GM18873 (cell line): ENCODE results near the gene AK1.

Experiments used
- ATAC-seq: cut with Tn5 transposase; IDR thresholded peaks from one replicate; pipeline ENCODE4 v1.9.1; 2021; ENCODE audit warnings: mild to moderate bottlenecking, moderate library complexity, moderate number of reproducible peaks; ENCODE audit not compliant: unreplicated experiment, low FRiP score

The AK1 gene

GRCh38 chr9:127909839-127910273, 32.4 kb upstream of the AK1 start:
- ATAC-seq = no peak

GRCh38 chr9:127908660-127908926, 31.1 kb upstream of the AK1 start:
- no peak for ATAC-seq

- no peak for ATAC-seq
Measured at GRCh38 chr9:127907867-127908659, 30.6 kb upstream of the AK1 start.

GRCh38 chr9:127905788-127906191, 28.3 kb upstream of the AK1 start:
- ATAC-seq = no peak

GRCh38 chr9:127905004-127905728, 27.7 kb upstream of the AK1 start:
- no peak for ATAC-seq

GRCh38 chr9:127904561-127905003, 27.1 kb upstream of the AK1 start:
- no peak for ATAC-seq

- no peak for ATAC-seq
Measured at GRCh38 chr9:127903557-127904475, 26.3 kb upstream of the AK1 start.

- ATAC-seq = no peak
Measured at GRCh38 chr9:127899128-127899943, 21.9 kb upstream of the AK1 start, which contains the start of gene ST6GALNAC6. Gene ST6GALNAC6 (minus strand): TSS chr9:127899603. CDS start chr9:127897981, 1,622 bp downstream.

GRCh38 chr9:127898433-127899127, 21.1 kb upstream of the AK1 start:
- ATAC-seq = no peak

- ATAC-seq = no peak
Measured at GRCh38 chr9:127897193-127897692, 19.8 kb upstream of the AK1 start.

- ATAC-seq = no peak
Measured at GRCh38 chr9:127896395-127897192, 19.1 kb upstream of the AK1 start.

GRCh38 chr9:127895811-127896210, 18.3 kb upstream of the AK1 start:
- ATAC-seq = no peak

- ATAC-seq = no peak
Measured at GRCh38 chr9:127893392-127893791, 15.9 kb upstream of the AK1 start.

GRCh38 chr9:127892831-127893230, 15.4 kb upstream of the AK1 start:
- no peak for ATAC-seq

GRCh38 chr9:127890053-127890452, 12.6 kb upstream of the AK1 start:
- no peak for ATAC-seq

GRCh38 chr9:127887792-127888191, 10.3 kb upstream of the AK1 start:
- no peak for ATAC-seq

GRCh38 chr9:127886401-127886972, 9.0 kb upstream of the AK1 start:
- ATAC-seq = no peak
